Measurements from ENCODE around the gene VCAN.
"Not testable (repeated sequence)": the region's sequence is repeated elsewhere in the genome, so short reads cannot be mapped to it uniquely, and the experiment has no call there.

The VCAN gene

GRCh38 chr5:83471405-83472212 is at the start of gene VCAN:
Gene VCAN, plus strand, starts transcription at chr5:83471744. Its CDS starts 11,775 bp downstream, at chr5:83483519.
- peak; percentile 67 for DNase-seq

GRCh38 chr5:83422284-83422683 is 49.3 kb upstream of the VCAN start:
- DNase-seq: no peak

- no peak for DNase-seq
Observed at GRCh38 chr5:83426855-83427254, 44.7 kb upstream of the VCAN start.

- peak; percentile 10 for DNase-seq
Observed at GRCh38 chr5:83428126-83428525, 43.4 kb upstream of the VCAN start.

GRCh38 chr5:83428890-83429289 is 42.7 kb upstream of the VCAN start:
- DNase-seq: no peak

- peak; percentile 68 for DNase-seq
Observed at GRCh38 chr5:83430130-83431010, 41.2 kb upstream of the VCAN start.

- no peak for DNase-seq
Observed at GRCh38 chr5:83433891-83434290, 37.7 kb upstream of the VCAN start.

- no peak for DNase-seq
Observed at GRCh38 chr5:83434946-83435345, 36.6 kb upstream of the VCAN start.

GRCh38 chr5:83436276-83436675 is 35.3 kb upstream of the VCAN start:
- DNase-seq: no peak

- DNase-seq: not testable (repeated sequence)
Observed at GRCh38 chr5:83437697-83438096, 33.8 kb upstream of the VCAN start.

- DNase-seq: no peak
Observed at GRCh38 chr5:83440826-83441225, 30.7 kb upstream of the VCAN start.

GRCh38 chr5:83441747-83442146 is 29.8 kb upstream of the VCAN start:
- peak; percentile 35 for DNase-seq

- no peak for DNase-seq
Observed at GRCh38 chr5:83443534-83443933, 28.0 kb upstream of the VCAN start.

- no peak for DNase-seq
Observed at GRCh38 chr5:83444445-83444844, 27.1 kb upstream of the VCAN start.

GRCh38 chr5:83446253-83446947 is 25.1 kb upstream of the VCAN start:
- DNase-seq: no peak

- no peak for DNase-seq
Observed at GRCh38 chr5:83447533-83447932, 24.0 kb upstream of the VCAN start.

GRCh38 chr5:83450183-83450966 is 21.2 kb upstream of the VCAN start:
- DNase-seq: no peak

- no peak for DNase-seq
Observed at GRCh38 chr5:83450967-83451248, 20.6 kb upstream of the VCAN start.

GRCh38 chr5:83451955-83452354 is 19.6 kb upstream of the VCAN start:
- DNase-seq: no peak

- no peak for DNase-seq
Observed at GRCh38 chr5:83453937-83454336, 17.6 kb upstream of the VCAN start.

GRCh38 chr5:83464261-83464660 is 7.3 kb upstream of the VCAN start:
- DNase-seq: no peak

GRCh38 chr5:83467371-83468035 is 4.0 kb upstream of the VCAN start:
- no peak for DNase-seq
